Tibial nerve (tissue), 4 donors: ENCODE data around the gene SCN9A. TPM values are rescaled to one million over a fixed set of nuclear protein-coding genes. Genes with fewer than 3 reads are reported as not detected.
"Not testable (repeated sequence)": the region's sequence is repeated elsewhere in the genome, so short reads cannot be mapped to it uniquely, and the experiment has no call there.

ENCODE experiments used
- DNase-seq, 2 donors: peaks; one replicate each; pipeline ENCODE4 v3.0.0-alpha.2; 2019; ENCODE audit warnings: low spot score in 2 of 2
- H3K27ac ChIP-seq, 4 donors: fragments of 200-600 bp; sonication (generic) in 3 of 4; one replicate each; pipeline ENCODE4 v1.5.1; 2017 to 2019; ENCODE audit warnings: mild to moderate bottlenecking in 1 of 4
- H3K27me3 ChIP-seq, 2 donors: fragments of 200-600 bp; sonication (generic) in 1 of 2; one replicate each; pipeline versions ENCODE4 v1.5.1 to v1.6.0; 2017 to 2019
- H3K36me3 ChIP-seq, 3 donors: fragments of 200-600 bp; sonication (generic); one replicate each; pipeline ENCODE4 v1.5.1; 2018 to 2019
- H3K4me1 ChIP-seq, 4 donors: fragments of 200-600 bp; sonication (generic) in 3 of 4; one replicate each; pipeline ENCODE4 v1.5.1; 2017 to 2019
- H3K4me3 ChIP-seq, 4 donors: fragments of 200-600 bp; sonication (generic) in 3 of 4; one replicate each; pipeline ENCODE4 v1.5.1; 2017 to 2019; ENCODE audit warnings: mild to moderate bottlenecking in 1 of 4, moderate library complexity in 1 of 4
- H3K9me3 ChIP-seq, 4 donors: fragments of 200-600 bp; sonication (generic) in 3 of 4; one replicate each; pipeline ENCODE4 v1.5.1; 2017 to 2019
- CTCF ChIP-seq, 5 experiments: fragments of 200-600 bp in 3 of 5; fragments of 450-650 bp in 2 of 5; sonication (generic) in 3 of 5; IDR thresholded peaks; one replicate each; pipeline ENCODE4 v1.5.1; 2016 to 2019; ENCODE audit warnings: antibody characterized with exemption in 5 of 5, mild to moderate bottlenecking in 3 of 5, moderate library complexity in 2 of 5
- EP300 ChIP-seq, 2 donors: sonication (generic); formaldehyde crosslinking; IDR thresholded peaks; one replicate each; pipeline ENCODE4 v1.6.1; 2017; ENCODE audit warnings: antibody characterized with exemption in 2 of 2, mild to moderate bottlenecking in 1 of 2
- POLR2A ChIP-seq, 2 donors: fragments of 450-650 bp; IDR thresholded peaks; one replicate each; pipeline ENCODE4 v1.6.1; 2017; ENCODE audit warnings: antibody characterized with exemption in 2 of 2, mild to moderate bottlenecking in 2 of 2, moderate library complexity in 2 of 2
- WGBS, 2 donors: methylation state at CpG; one replicate each; pipeline ENCODE4 v1.1.5; 2018; 5-methylcytosine and 5-hydroxymethylcytosine counted together
- total RNA-seq, 4 donors: library from RNA; depleted of rRNA; stranded (reverse); fragments of >200 nt; gene quantifications; one replicate each; pipeline ENCODE4 v1.1.0, GENCODE V29; 2016

The SCN9A gene
- total RNA-seq, 4 donors from 2014 or later: 8.2 to 36.1 (median 17.2) TPM

- Histone ChIP-seq H3K27ac (no peak overlapping the region), H3K9me3 (no peaks in the 10 kb centered on the region), H3K4me3 (no peak overlapping the region), H3K27me3 (no peaks in the 10 kb centered on the region), H3K36me3 (no peaks in the 10 kb centered on the region), H3K4me1 (no peaks in the 10 kb centered on the region)
- no peak for DNase-seq
- TF ChIP-seq POLR2A (IDR thresholded peaks at IDR 0.05) (no peak), EP300 (IDR thresholded peaks at IDR 0.05) (no peak)
Observed at GRCh38 chr2:166329465-166329864, 46.3 kb downstream of the SCN9A start.

DNA sequence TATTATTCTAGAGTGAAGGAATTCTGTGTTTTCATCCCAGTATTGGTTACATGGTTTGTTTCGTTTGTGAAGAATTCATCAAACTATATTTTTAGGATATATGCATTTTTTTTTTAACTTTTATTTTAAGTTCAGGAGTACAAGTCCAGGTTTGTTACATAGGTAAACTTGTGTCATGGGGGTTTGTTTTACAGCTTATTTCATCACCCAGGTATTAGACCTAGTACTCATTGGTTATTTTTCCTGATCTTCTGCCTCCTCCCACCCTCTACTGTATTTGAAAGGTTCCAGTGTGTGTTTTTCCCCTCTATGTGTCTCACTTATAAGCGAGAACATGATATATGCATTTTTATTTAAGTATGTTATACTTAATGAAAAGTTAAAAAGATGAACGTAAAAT is 47.6 kb downstream of the SCN9A start:
- TF ChIP-seq EP300 (IDR thresholded peaks at IDR 0.05) (no peak), CTCF (IDR thresholded peaks at IDR 0.05) (no peak), POLR2A (IDR thresholded peaks at IDR 0.05) (no peak)
- Histone ChIP-seq H3K27me3 (no peaks in the 10 kb centered on the region), H3K36me3 (no peaks in the 10 kb centered on the region), H3K9me3 (no peaks in the 10 kb centered on the region), H3K27ac (no peak overlapping the region), H3K4me1 (no peaks in the 10 kb centered on the region), H3K4me3 (no peak overlapping the region)
- no peak for DNase-seq
- 60 to 72% methylated on average over 3 of the region's 3 CpGs for WGBS, 2 donors

- WGBS, 2 donors: 74 to 80% methylated on average over 3 of the region's 3 CpGs
- DNase-seq: no peak
- H3K4me1 ChIP-seq: no peaks in the 10 kb centered on the region
- H3K27ac ChIP-seq: no peak overlapping the region
- no peak overlapping the region for H3K4me3 ChIP-seq
- no peaks in the 10 kb centered on the region for H3K36me3 ChIP-seq
- no peaks in the 10 kb centered on the region for H3K27me3 ChIP-seq
- TF ChIP-seq POLR2A (IDR thresholded peaks at IDR 0.05) (no peak), EP300 (IDR thresholded peaks at IDR 0.05) (no peak), CTCF (IDR thresholded peaks at IDR 0.05) (no peak)
- H3K9me3 ChIP-seq: no peaks in the 10 kb centered on the region
Observed at GRCh38 chr2:166321076-166321475, 54.7 kb downstream of the SCN9A start.

GRCh38 chr2:166314022-166314759 is 61.6 kb downstream of the SCN9A start:
- TF ChIP-seq EP300 (IDR thresholded peaks at IDR 0.05) (no peak), CTCF (IDR thresholded peaks at IDR 0.05) (no peak), POLR2A (IDR thresholded peaks at IDR 0.05) (no peak)
- H3K4me1 ChIP-seq: no peaks in the 10 kb centered on the region
- H3K27ac ChIP-seq: no peak overlapping the region
- H3K27me3 ChIP-seq: no peaks in the 10 kb centered on the region
- H3K4me3 ChIP-seq: no peak overlapping the region
- no peak for DNase-seq
- 58 to 64% methylated on average over 5 of the region's 5 CpGs for WGBS, 2 donors
- H3K9me3 ChIP-seq: no peaks in the 10 kb centered on the region
- peaks cover 0 to 4% (median 0%) of the 10 kb centered on the region in 3 donors for H3K36me3 ChIP-seq

GRCh38 chr2:166312863-166313262 is 62.9 kb downstream of the SCN9A start:
- not testable (repeated sequence) for H3K9me3 ChIP-seq, H3K36me3 ChIP-seq, H3K27me3 ChIP-seq, H3K4me1 ChIP-seq, H3K27ac ChIP-seq, DNase-seq, H3K4me3 ChIP-seq
- WGBS, 2 donors: 0 to 42% methylated on average over 2 of the region's 2 CpGs

DNA sequence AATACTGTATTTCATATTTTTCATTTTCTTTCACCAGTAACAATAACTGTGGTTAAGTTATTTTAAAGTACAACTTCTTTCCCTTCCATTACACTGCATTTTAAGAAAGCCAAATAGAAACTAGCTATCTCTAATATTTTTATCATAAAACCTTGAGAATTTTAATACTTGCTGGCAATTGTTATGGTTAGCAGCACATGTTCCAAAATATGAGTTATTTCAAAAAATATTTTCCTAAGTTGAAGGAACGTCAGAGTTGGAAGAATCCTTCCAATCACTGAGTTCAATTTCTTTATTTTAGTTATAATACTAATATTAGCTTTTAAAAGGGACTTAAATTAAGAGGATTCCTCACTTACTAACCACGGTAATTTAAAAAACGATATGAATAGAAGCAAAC is 68.4 kb downstream of the SCN9A start:
- no peak overlapping the region for H3K27ac ChIP-seq
- no peaks in the 10 kb centered on the region for H3K9me3 ChIP-seq
- H3K36me3 ChIP-seq: peaks cover 0 to 4% (median 0%) of the 10 kb centered on the region in 3 donors
- H3K27me3 ChIP-seq: no peaks in the 10 kb centered on the region
- no peaks in the 10 kb centered on the region for H3K4me1 ChIP-seq
- H3K4me3 ChIP-seq: no peak overlapping the region
- no peak for DNase-seq
- TF ChIP-seq POLR2A (IDR thresholded peaks at IDR 0.05) (no peak), EP300 (IDR thresholded peaks at IDR 0.05) (no peak), CTCF (IDR thresholded peaks at IDR 0.05) (no peak)
- WGBS, 2 donors: 24 to 32% methylated on average over 3 of the region's 3 CpGs
